Measurements from ENCODE around the gene CREB1.

CREB1 gene

DNA sequence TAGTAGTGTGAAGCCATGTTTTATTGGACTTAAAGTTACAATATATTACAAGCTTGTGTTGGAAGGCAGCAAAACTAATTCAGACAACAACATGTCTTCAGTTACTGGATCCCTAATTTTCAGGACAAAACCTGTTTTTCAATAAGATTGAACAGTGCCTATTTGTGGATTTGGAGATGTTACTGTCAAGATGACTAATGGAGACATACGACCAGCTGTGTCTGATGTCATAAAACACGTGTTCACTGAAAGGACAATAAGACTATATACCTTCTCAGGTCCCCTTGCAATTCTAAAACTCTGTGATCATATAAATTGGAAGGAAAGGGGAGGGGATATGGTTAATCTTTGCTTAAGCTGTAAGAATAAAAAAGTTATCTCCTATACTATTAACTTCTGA, 73.7 kb downstream of the CREB1 start:
- no peak for DNase-seq (ENCODE audit: low read depth)
- TF ChIP-seq, protein P1, sequence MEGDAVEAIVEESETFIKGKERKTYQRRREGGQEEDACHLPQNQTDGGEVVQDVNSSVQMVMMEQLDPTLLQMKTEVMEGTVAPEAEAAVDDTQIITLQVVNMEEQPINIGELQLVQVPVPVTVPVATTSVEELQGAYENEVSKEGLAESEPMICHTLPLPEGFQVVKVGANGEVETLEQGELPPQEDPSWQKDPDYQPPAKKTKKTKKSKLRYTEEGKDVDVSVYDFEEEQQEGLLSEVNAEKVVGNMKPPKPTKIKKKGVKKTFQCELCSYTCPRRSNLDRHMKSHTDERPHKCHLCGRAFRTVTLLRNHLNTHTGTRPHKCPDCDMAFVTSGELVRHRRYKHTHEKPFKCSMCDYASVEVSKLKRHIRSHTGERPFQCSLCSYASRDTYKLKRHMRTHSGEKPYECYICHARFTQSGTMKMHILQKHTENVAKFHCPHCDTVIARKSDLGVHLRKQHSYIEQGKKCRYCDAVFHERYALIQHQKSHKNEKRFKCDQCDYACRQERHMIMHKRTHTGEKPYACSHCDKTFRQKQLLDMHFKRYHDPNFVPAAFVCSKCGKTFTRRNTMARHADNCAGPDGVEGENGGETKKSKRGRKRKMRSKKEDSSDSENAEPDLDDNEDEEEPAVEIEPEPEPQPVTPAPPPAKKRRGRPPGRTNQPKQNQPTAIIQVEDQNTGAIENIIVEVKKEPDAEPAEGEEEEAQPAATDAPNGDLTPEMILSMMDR (conservative IDR thresholded peaks at IDR 0.05; ENCODE audit: low read length): no peak
- no peak overlapping the region for H3K4me3 ChIP-seq (ENCODE audit: low read length)

DNA sequence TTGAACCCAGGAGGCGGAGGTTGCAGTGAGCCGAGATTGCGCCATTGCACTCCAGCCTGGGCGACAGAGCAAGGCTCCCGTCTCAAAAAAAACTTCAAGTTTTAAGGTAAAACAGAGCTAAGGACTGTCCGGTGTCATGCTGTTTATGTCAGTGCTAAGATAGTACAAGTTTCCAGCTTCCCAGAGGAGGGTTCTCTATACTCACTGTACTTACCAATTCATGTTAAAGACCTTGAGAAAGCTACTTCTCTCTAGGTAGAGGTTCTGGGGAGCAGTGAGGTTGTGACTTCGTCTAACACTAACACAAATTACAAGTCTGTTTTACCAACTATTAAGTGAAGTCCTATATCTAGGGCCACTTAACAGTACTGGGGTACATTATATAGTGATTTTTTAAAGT, 76.6 kb downstream of the CREB1 start:
- TF ChIP-seq, protein P1 (conservative IDR thresholded peaks at IDR 0.05; ENCODE audit: low read length): no peak
- DNase-seq (ENCODE audit: low read depth): no peak
- H3K4me3 ChIP-seq (ENCODE audit: low read length): no peak overlapping the region

GRCh38 chr2:207606829-207607228, 77.1 kb downstream of the CREB1 start:
- no peak for DNase-seq (ENCODE audit: low read depth)
- no peak overlapping the region for H3K4me3 ChIP-seq (ENCODE audit: low read length)
- TF ChIP-seq, protein P1 (conservative IDR thresholded peaks at IDR 0.05; ENCODE audit: low read length): no peak

DNA sequence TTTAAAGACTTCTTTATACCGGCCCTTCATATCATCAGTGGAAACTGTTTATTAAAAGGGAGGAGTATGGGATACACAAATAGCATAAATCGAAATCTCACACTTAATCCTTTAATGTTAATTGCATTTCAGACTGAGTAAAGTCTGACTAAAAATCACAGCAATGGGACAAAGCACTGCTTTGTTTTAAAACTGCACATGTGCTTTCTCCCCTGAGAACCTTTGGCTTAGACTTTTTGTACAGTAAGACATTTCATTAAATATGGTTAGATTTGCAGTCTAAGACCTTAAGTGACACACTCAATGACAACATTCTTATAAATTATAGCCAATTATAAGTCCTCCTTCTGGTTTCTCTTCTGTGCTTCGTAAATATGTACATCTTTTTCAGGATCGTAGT, 83.0 kb downstream of the CREB1 start:
- TF ChIP-seq, protein P1 (conservative IDR thresholded peaks at IDR 0.05; ENCODE audit: low read length): no peak
- no peak overlapping the region for H3K4me3 ChIP-seq (ENCODE audit: low read length)
- no peak for DNase-seq (ENCODE audit: low read depth)

DNA sequence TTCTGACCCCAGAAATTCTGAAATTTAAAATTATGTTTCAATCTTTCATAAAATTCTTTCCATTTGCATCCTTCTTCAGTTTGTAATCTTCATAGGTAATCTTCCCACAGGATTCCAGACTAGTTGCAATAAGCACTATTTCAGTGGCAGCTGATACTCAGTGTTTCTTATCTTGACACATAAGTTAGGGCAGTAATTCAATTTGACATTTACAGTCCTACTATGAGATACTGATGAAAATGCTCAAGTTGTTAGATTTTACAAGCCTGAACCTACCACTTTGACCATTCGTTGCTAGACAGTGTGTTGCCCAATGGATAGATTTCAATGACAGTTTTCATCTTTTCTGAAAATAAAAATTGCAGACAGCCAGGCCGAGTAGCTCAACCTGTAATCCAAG, 85.1 kb downstream of the CREB1 start:
- TF ChIP-seq, protein P1 (conservative IDR thresholded peaks at IDR 0.05; ENCODE audit: low read length): no peak

GRCh38 chr2:207616185-207616584, 86.4 kb downstream of the CREB1 start:
- H3K4me3 ChIP-seq (ENCODE audit: low read length): no peak overlapping the region
- DNase-seq (ENCODE audit: low read depth): peak; percentile 15
- TF ChIP-seq, protein P1 (conservative IDR thresholded peaks at IDR 0.05; ENCODE audit: low read length): no peak

More for the DNA sequence above, 85.1 kb downstream of the CREB1 start:
- no peak for DNase-seq (ENCODE audit: low read depth)
- no peak overlapping the region for H3K4me3 ChIP-seq (ENCODE audit: low read length)

DNA sequence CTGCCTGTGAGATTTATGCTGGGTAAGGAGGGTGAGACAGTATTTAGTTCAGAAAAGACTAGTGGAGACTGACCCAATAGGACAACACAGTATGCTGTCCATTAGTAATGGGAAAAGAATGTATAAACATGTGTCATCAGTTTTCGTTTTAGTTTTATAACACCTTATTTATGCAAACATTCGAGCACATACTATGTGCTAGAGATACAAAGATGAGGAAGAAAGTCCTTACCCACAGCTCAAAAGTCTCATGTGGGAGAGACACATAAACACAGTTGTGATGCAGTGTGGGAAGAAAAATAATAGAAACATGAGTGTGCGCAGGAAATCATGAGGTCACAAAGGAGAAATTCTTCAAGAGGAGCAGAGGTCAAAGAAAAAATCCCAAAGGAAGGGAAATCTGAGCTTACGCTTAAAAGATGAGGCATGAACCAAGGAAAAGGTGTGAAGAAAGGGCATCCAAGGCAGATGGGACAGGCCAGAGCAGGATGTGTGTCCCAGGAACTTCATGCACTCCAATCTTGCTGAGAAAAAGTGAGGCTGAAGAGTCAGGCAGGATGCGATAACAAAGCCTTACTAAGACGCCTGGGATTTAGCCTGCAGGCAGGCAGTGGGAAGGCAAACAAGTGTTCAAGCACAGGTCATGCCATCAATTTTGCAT, 87.4 kb downstream of the CREB1 start:
- peak; percentile 87 for DNase-seq (ENCODE audit: low read depth)
- TF ChIP-seq, protein P1 (conservative IDR thresholded peaks at IDR 0.05; ENCODE audit: low read length): 0 out of 2 replicates have a peak, but pooled peaks have one; percentile 11
- H3K4me3 ChIP-seq (ENCODE audit: low read length): peak overlapping the region; percentile 7; the same call in 1 of the 2 replicates
